AG04450 (cell line): Measurements from ENCODE around the gene PLEKHN1. TPM values are rescaled to one million over a fixed set of nuclear protein-coding genes. Genes with fewer than 3 reads are reported as not detected.

Experiments used
- CTCF ChIA-PET: fragments of 300-600, 350-600 bp; formaldehyde crosslinking; extraction: SDS; loops from one replicate; lab custom pipeline; 2022; ENCODE audit warnings: antibody characterized with exemption, inconsistent platforms; lab: Charles Lee
- POLR2A ChIA-PET: fragments of 350-600 bp; formaldehyde crosslinking; extraction: SDS; loops from one replicate; lab custom pipeline; 2021; ENCODE audit warnings: antibody characterized with exemption, inconsistent platforms; lab: Yijun Ruan, JAX
- DNase-seq: peaks from one replicate; pipeline ENCODE4 v3.0.0-alpha.2; 2011; ENCODE audit warnings: low read depth, low spot score
- H3K27ac ChIP-seq: one replicate; pipeline ENCODE4 v1.5.1; 2012; ENCODE audit warnings: low read depth, low read length, control low read depth
- H3K27me3 ChIP-seq: one replicate; pipeline ENCODE4 v1.6.0; 2012; ENCODE audit warnings: low read length; ENCODE audit not compliant: control insufficient read depth, insufficient read depth
- H3K4me3 ChIP-seq: 2 replicates; pipeline ENCODE4 v1.5.1; 2011; ENCODE audit warnings: mild to moderate bottlenecking, low read depth, low read length, control low read depth
- H3K9me3 ChIP-seq: 2 replicates; pipeline ENCODE4 v1.5.1; 2012; ENCODE audit warnings: low read length; ENCODE audit not compliant: control insufficient read depth, insufficient read depth
- CTCF ChIP-seq: IDR thresholded peaks from 2 replicates; pipeline ENCODE4 v1.5.1; 2011; ENCODE audit warnings: low read depth, low read length, control low read depth, inconsistent platforms
- polyA plus RNA-seq: library from polyadenylated mRNA; depleted of rRNA; stranded (reverse); fragments of >200 nt; gene quantifications from 2 replicates; pipeline ENCODE4 v1.2.3, GENCODE V29; 2011

PLEKHN1 gene
- polyA plus RNA-seq, 1 experiment, result 0.15 TPM

DNA sequence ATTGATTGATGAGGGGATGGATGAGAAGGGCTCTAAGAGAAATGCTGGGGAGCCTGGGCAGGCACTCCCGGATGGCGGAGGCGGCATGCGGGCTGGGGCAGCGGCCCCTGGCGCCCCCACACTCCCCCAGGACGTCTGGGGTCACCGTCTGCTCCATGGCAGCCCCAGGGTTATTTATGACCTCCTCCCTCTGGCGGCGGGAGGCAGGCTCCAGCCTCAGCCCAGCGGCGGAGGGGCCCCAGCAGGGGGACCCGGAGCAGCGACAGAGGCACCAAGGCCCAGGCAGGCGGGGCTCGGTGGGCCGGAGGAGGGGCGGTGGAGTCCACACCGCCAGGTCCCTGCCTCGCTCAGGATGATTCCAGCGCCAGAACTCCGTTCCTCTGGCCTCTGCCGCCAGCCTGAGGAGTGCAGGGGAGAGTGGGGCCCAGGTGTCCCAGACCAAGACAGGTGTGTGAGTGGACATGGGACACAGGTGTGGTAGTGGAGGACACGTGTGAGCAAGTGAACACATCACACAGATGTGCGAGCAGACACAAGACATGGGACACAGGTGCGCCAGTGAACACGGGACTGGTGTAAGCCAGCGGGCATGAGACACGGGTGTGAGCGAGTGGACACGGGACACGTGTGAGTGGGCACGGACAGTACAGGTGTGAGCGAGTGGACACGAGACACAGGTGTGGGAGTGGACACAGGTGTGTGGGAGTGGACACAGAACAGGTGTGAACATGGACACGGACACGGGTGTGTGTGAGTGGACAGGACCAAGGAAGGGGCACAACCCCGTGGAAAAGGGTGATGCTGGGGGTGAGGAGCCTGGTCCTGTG lies 45.1 kb upstream of the PLEKHN1 start:
- peak; percentile 58 for TF ChIP-seq CTCF
- peak; percentile 36 for DNase-seq
- peaks cover 9% of the 10 kb centered on the region for H3K27me3 ChIP-seq
- ChIA-PET POLR2A (no interaction called here), CTCF (interaction anchor here (2.9 kb wide), 1 partner anchor 16 kb away, joined by 15 read pairs; no protein-coding TSS in a partner anchor)
- no peaks in the 10 kb centered on the region; the same call in 1 of the 2 replicates for H3K9me3 ChIP-seq
- no peak overlapping the region for H3K4me3 ChIP-seq
- H3K27ac ChIP-seq, result no peak overlapping the region

GRCh38 chr1:923131-923990 lies 42.9 kb upstream of the PLEKHN1 start, which contains the start of gene SAMD11:
TSS of gene SAMD11 (plus strand) at chr1:923923. CDS start at chr1:924432, 509 bp downstream.
- Histone ChIP-seq H3K27ac (no peak within 1 kb of the TSS), H3K27me3 (peaks cover 7% of the 10 kb centered on the region), H3K4me3 (peak within 1 kb of the TSS; percentile 50), H3K9me3 (no peaks in the 10 kb centered on the region; the same call in 1 of the 2 replicates)
- peak; percentile 32 for DNase-seq
- POLR2A ChIA-PET, result interaction anchor here (1.1 kb wide), 1 partner anchor 19 kb away, joined by 8 read pairs; no protein-coding TSS in a partner anchor
- no peak for TF ChIP-seq CTCF
- CTCF ChIA-PET, result interaction anchor here (0.7 kb wide), 1 partner anchor 13 kb away, joined by 3 read pairs; no protein-coding TSS in a partner anchor

DNA sequence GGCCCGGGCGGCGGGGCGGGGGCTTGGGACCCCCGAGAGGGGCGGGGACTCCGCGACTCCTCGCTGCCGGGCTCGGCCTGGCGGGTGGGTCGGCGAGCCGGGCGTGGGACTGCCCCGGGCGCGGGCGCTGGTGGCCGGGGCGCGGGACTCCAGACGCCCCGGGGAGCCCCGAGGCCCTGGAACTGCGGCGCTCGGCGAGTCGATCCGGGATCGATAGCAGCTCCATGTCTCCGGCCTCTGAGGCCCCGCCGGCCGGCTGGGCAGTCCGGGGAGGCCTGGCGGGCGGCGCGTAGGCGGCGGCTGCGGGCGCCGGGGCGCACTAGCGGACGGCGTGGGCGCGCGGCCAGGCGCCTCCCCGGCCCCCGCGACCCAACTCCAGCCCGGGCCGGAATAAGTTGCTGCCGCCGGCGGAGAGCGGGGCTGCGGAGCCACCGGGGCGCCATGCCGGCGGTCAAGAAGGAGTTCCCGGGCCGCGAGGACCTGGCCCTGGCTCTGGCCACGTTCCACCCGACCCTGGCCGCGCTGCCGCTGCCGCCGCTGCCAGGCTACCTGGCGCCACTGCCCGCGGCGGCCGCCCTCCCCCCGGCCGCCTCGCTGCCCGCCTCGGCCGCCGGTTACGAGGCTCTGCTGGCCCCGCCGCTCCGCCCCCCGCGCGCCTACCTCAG lies 42.2 kb upstream of the PLEKHN1 start:
- Histone ChIP-seq H3K9me3 (no peaks in the 10 kb centered on the region; the same call in 1 of the 2 replicates), H3K27ac (no peak overlapping the region), H3K27me3 (peaks cover 7% of the 10 kb centered on the region), H3K4me3 (peak overlapping the region; percentile 50; the same call in 1 of the 2 replicates)
- ChIA-PET POLR2A (interaction anchor here (0.6 to 1.1 kb wide), 2 partner anchors 9 to 18 kb away, joined by 6 to 8 read pairs; no protein-coding TSS in a partner anchor), CTCF (no interaction called here)
- TF ChIP-seq CTCF, result no peak
- no peak for DNase-seq

GRCh38 chr1:924656-925560 lies 41.4 kb upstream of the PLEKHN1 start:
- CTCF ChIA-PET, result no interaction called here
- Histone ChIP-seq H3K27ac (no peak overlapping the region), H3K27me3 (peaks cover 7% of the 10 kb centered on the region), H3K9me3 (no peaks in the 10 kb centered on the region; the same call in 1 of the 2 replicates), H3K4me3 (peak overlapping the region; percentile 50)
- POLR2A ChIA-PET, result interaction anchor here (0.6 kb wide), 1 partner anchor 8 kb away, joined by 6 read pairs; no protein-coding TSS in a partner anchor
- no peak for DNase-seq
- no peak for TF ChIP-seq CTCF
